ENCODE data around the gene TP73. TPM values are rescaled to one million over a fixed set of nuclear protein-coding genes. Genes with fewer than 3 reads are reported as not detected.

The TP73 gene
- total RNA-seq, 1 donor from 2014 or later, result 0.05 TPM

GRCh38 chr1:3641046-3641760 is 11.1 kb upstream of the TP73 start:
- peak; percentile 81 for DNase-seq (ENCODE audit: low spot score)
- H3K27me3 Mint-ChIP-seq (ENCODE audit: low read depth), result no peaks in the 10 kb centered on the region
- H3K27ac Mint-ChIP-seq (ENCODE audit: unreplicated experiment), result no peak overlapping the region
- H3K9me3 Mint-ChIP-seq (ENCODE audit: low read depth), result no peaks in the 10 kb centered on the region
- no peaks in the 10 kb centered on the region for H3K4me1 Mint-ChIP-seq (ENCODE audit: low read depth)
- H3K36me3 Mint-ChIP-seq (ENCODE audit: low read depth), result peaks cover 25% of the 10 kb centered on the region
- H3K4me3 Mint-ChIP-seq (ENCODE audit: unreplicated experiment), result no peak overlapping the region
- TF ChIP-seq CTCF (IDR thresholded peaks at IDR 0.05), result no peak

GRCh38 chr1:3641816-3642215 is 10.5 kb upstream of the TP73 start:
- Mint-ChIP-seq H3K9me3 (ENCODE audit: low read depth) (no peaks in the 10 kb centered on the region), H3K4me3 (ENCODE audit: unreplicated experiment) (no peak overlapping the region), H3K36me3 (ENCODE audit: low read depth) (peaks cover 22% of the 10 kb centered on the region), H3K27me3 (ENCODE audit: low read depth) (no peaks in the 10 kb centered on the region), H3K4me1 (ENCODE audit: low read depth) (no peaks in the 10 kb centered on the region), H3K27ac (ENCODE audit: unreplicated experiment) (no peak overlapping the region)
- no peak for DNase-seq (ENCODE audit: low spot score)
- no peak for TF ChIP-seq CTCF (IDR thresholded peaks at IDR 0.05)

- peak; percentile 76 for DNase-seq (ENCODE audit: low spot score)
- Mint-ChIP-seq H3K4me1 (ENCODE audit: low read depth) (peaks cover under 1% of the 10 kb centered on the region), H3K9me3 (ENCODE audit: low read depth) (no peaks in the 10 kb centered on the region), H3K27ac (ENCODE audit: unreplicated experiment) (no peak overlapping the region), H3K27me3 (ENCODE audit: low read depth) (no peaks in the 10 kb centered on the region), H3K36me3 (ENCODE audit: low read depth) (peaks cover 17% of the 10 kb centered on the region), H3K4me3 (ENCODE audit: unreplicated experiment) (no peak overlapping the region)
- no peak for TF ChIP-seq CTCF (IDR thresholded peaks at IDR 0.05)
These were observed 9.2 kb upstream of the TP73 start for GRCh38 chr1:3642919-3643675.

GRCh38 chr1:3644273-3644672 is 8.0 kb upstream of the TP73 start:
- no peak for TF ChIP-seq CTCF (IDR thresholded peaks at IDR 0.05)
- H3K36me3 Mint-ChIP-seq (ENCODE audit: low read depth), result peaks cover 14% of the 10 kb centered on the region
- H3K4me1 Mint-ChIP-seq (ENCODE audit: low read depth), result peaks cover 12% of the 10 kb centered on the region
- no peak for DNase-seq (ENCODE audit: low spot score)
- no peaks in the 10 kb centered on the region for H3K9me3 Mint-ChIP-seq (ENCODE audit: low read depth)
- no peaks in the 10 kb centered on the region for H3K27me3 Mint-ChIP-seq (ENCODE audit: low read depth)
- H3K4me3 Mint-ChIP-seq (ENCODE audit: unreplicated experiment), result no peak overlapping the region
- H3K27ac Mint-ChIP-seq (ENCODE audit: unreplicated experiment), result no peak overlapping the region

GRCh38 chr1:3645247-3645646 is 7.1 kb upstream of the TP73 start:
- peaks cover 2% of the 10 kb centered on the region for H3K27me3 Mint-ChIP-seq (ENCODE audit: low read depth)
- H3K27ac Mint-ChIP-seq (ENCODE audit: unreplicated experiment), result no peak overlapping the region
- H3K9me3 Mint-ChIP-seq (ENCODE audit: low read depth), result no peaks in the 10 kb centered on the region
- no peak for TF ChIP-seq CTCF (IDR thresholded peaks at IDR 0.05)
- DNase-seq (ENCODE audit: low spot score), result no peak
- no peak overlapping the region for H3K4me3 Mint-ChIP-seq (ENCODE audit: unreplicated experiment)
- H3K36me3 Mint-ChIP-seq (ENCODE audit: low read depth), result peaks cover 14% of the 10 kb centered on the region
- H3K4me1 Mint-ChIP-seq (ENCODE audit: low read depth), result peaks cover 16% of the 10 kb centered on the region
